Measurements from ENCODE around the gene FOXE1. TPM values are rescaled to one million over a fixed set of nuclear protein-coding genes. Genes with fewer than 3 reads are reported as not detected.

FOXE1 gene
- total RNA-seq, 6 experiments from 2014 or later = not detected

DNA sequence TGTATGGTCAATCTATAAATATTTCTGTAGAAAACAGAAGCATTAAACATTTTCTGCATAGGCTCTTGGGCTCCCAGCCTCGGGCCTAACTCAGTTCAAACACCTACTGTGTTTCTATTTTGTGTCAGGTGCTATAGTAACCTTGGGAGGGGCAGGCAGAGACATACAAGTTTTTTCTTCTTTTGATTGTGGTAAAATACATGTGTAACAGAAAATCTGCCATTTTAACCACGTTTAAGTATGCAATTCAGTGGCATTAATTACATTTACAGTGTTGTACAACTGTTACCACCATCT is 40.8 kb upstream of the FOXE1 start:
- Histone ChIP-seq H3K36me3 (no peaks in the 10 kb centered on the region), H3K9me3 (no peaks in the 10 kb centered on the region), H3K4me1 (no peaks in the 10 kb centered on the region), H3K4me3 (no peak overlapping the region), H3K27ac (no peak overlapping the region), H3K27me3 (no peaks in the 10 kb centered on the region)
- DNase-seq (no peak), ATAC-seq (no peak)
- 59% methylated on average over 2 of the region's 2 CpGs for WGBS (ENCODE audit: insufficient coverage, low coverage, low lambda C conversion rate, missing lambda C conversion rate)
- intact Hi-C loops (cut with DNase I) = no loop called here
- TF ChIP-seq, protein P1, sequence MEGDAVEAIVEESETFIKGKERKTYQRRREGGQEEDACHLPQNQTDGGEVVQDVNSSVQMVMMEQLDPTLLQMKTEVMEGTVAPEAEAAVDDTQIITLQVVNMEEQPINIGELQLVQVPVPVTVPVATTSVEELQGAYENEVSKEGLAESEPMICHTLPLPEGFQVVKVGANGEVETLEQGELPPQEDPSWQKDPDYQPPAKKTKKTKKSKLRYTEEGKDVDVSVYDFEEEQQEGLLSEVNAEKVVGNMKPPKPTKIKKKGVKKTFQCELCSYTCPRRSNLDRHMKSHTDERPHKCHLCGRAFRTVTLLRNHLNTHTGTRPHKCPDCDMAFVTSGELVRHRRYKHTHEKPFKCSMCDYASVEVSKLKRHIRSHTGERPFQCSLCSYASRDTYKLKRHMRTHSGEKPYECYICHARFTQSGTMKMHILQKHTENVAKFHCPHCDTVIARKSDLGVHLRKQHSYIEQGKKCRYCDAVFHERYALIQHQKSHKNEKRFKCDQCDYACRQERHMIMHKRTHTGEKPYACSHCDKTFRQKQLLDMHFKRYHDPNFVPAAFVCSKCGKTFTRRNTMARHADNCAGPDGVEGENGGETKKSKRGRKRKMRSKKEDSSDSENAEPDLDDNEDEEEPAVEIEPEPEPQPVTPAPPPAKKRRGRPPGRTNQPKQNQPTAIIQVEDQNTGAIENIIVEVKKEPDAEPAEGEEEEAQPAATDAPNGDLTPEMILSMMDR (IDR thresholded peaks at IDR 0.05) = no peak
- no peak for TF ChIP-seq POLR2A (IDR thresholded peaks at IDR 0.05)

DNA sequence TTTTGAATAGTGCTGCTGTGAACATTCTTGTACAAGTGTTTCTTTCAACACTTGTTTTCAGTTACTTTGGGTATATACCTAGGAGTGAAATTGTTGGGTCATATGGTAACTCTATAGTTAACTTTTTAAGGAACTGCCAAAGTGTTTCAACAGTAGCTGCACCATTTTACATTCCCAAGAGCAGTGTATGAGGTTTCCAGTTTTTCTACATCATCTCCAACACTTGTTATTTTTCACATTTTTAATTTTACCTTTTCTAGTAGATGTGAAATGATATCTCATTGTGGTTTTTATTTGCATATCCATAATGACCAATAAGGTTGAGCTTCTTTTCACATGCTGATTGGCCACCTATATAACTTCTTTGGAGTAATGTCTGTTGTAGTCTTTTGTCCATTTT is 40.0 kb upstream of the FOXE1 start:
- intact Hi-C loops (cut with DNase I) = no loop called here
- Histone ChIP-seq H3K4me1 (no peaks in the 10 kb centered on the region), H3K4me3 (no peak overlapping the region), H3K27ac (no peak overlapping the region), H3K36me3 (no peaks in the 10 kb centered on the region), H3K27me3 (no peaks in the 10 kb centered on the region), H3K9me3 (no peaks in the 10 kb centered on the region)
- ATAC-seq = no peak
- TF ChIP-seq POLR2A (IDR thresholded peaks at IDR 0.05) = no peak
- TF ChIP-seq, protein P1 (IDR thresholded peaks at IDR 0.05) = no peak
- no peak for DNase-seq

DNA sequence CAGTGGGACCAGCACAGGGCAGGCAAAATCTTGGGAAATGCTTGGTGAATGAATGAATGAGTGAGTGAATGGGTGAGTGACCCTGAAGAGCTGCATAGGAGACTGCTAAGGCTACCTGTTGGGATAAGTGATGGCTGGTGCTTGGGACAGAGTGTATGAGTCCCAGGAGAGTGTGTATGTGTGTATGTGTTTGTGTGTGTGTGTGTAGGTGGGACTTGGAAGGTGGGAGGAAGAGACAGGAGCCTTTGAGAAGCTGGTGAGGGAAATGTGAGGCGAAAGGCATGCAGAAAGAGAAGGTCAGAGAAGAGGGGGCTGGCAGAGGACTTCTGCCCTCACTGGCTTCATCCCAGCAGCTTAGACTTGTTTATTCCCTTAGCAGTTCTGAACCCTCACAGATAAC is 33.3 kb upstream of the FOXE1 start:
- DNase-seq (no peak), ATAC-seq (no peak)
- H3K36me3 ChIP-seq = no peaks in the 10 kb centered on the region
- no peaks in the 10 kb centered on the region for H3K9me3 ChIP-seq
- no peaks in the 10 kb centered on the region for H3K27me3 ChIP-seq
- intact Hi-C loops (cut with DNase I) = no loop called here
- H3K27ac ChIP-seq = no peak overlapping the region
- no peak for TF ChIP-seq POLR2A (IDR thresholded peaks at IDR 0.05)
- TF ChIP-seq, protein P1 (IDR thresholded peaks at IDR 0.05) = no peak
- 40% methylated on average over 1 of the region's 1 CpG for WGBS (ENCODE audit: insufficient coverage, low coverage, low lambda C conversion rate, missing lambda C conversion rate)
- H3K4me1 ChIP-seq = no peaks in the 10 kb centered on the region
- H3K4me3 ChIP-seq = no peak overlapping the region

DNA sequence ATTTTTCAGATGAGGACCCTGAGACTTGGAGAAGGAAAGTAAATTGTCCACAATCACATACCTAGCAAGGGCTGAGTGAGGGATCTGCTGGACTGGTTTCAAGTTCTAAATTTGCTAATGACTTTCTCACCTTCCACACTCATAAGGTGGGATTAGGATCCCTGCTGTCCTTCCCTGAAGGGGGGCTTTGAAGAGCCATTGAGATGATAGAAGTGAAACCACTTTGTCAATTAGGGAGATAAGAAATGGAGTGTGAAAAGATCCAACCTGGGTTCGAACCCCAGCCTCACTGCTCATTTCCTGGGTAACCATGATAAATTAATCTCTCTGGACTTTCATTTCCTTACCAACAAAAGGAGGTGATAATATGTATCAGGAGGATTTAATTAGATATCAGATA is 32.7 kb upstream of the FOXE1 start:
- no peak for ATAC-seq
- Histone ChIP-seq H3K27me3 (no peaks in the 10 kb centered on the region), H3K36me3 (no peaks in the 10 kb centered on the region), H3K4me3 (no peak overlapping the region), H3K27ac (no peak overlapping the region), H3K4me1 (no peaks in the 10 kb centered on the region), H3K9me3 (no peaks in the 10 kb centered on the region)
- TF ChIP-seq, protein P1 (IDR thresholded peaks at IDR 0.05) = no peak
- TF ChIP-seq POLR2A (IDR thresholded peaks at IDR 0.05) = no peak
- intact Hi-C loops (cut with DNase I) = no loop called here
- no peak for DNase-seq
- WGBS (ENCODE audit: insufficient coverage, low coverage, low lambda C conversion rate, missing lambda C conversion rate) = 29% methylated on average over 1 of the region's 1 CpG

All from right lobe of liver (tissue), 6 donors.